ENCODE data around the gene JADE2. TPM values are rescaled to one million over a fixed set of nuclear protein-coding genes. Genes with fewer than 3 reads are reported as not detected.
A peak's percentile ranks its signal among the peaks of the same experiment; 100 is the strongest.

The JADE2 gene
- total and polyA plus RNA-seq, 5 donors = 18.6 to 51.6 (median 46.9) TPM

DNA sequence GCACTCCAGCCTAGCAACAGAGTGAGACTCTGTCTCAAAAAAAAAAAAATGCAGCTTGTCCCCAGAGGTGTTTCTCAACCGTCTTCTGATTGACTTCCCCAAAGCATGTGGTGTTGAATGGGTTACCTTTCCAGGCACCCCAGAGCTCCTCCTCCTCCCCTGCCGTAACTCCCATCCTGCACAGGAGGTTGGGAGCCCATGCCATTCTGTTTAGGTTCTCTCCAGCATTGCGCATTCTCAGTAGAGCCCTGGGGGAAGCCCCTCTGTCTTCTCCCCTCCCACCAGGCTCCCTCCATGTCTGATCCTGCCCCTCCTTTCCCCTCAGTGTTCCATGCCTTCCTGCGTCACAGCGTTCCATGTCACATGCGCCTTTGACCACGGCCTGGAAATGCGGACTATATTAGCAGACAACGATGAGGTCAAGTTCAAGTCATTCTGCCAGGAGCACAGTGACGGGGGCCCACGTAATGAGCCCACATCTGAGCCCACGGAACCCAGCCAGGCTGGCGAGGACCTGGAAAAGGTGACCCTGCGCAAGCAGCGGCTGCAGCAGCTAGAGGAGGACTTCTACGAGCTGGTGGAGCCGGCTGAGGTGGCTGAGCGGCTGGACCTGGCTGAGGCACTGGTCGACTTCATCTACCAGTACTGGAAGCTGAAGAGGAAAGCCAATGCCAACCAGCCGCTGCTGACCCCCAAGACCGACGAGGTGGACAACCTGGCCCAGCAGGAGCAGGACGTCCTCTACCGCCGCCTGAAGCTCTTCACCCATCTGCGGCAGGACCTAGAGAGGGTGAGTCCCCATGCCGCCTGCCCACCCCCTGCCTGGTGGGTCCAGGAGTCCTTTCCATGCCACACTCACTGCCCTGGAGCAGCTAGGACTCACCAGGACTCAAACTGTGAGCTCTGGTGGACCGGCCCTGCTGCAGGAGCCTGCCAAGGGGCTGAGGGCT lies 40.6 kb downstream of the JADE2 start:
- intact Hi-C loops (cut with DNase I) = loop anchor here in 1 of 4 donors (5.0 kb wide), 1 partner anchor 34 kb away; no protein-coding TSS in a partner anchor
- ATAC-seq (no peak), DNase-seq (peak in 1 of 3 donors; percentile 61)
- no peaks in the 10 kb centered on the region for H3K9me3 ChIP-seq (ENCODE audit: control insufficient read depth, low read length)
- 91% methylated on average over 28 of the region's 28 CpGs for WGBS
- H3K27ac ChIP-seq (ENCODE audit: low read length) = no peak overlapping the region
- H3K4me3 ChIP-seq (ENCODE audit: low read length) = no peak overlapping the region
- no peaks in the 10 kb centered on the region for H3K27me3 ChIP-seq (ENCODE audit: control insufficient read depth, insufficient read depth)
- peaks cover 28% of the 10 kb centered on the region for H3K4me1 ChIP-seq (ENCODE audit: control insufficient read depth, insufficient read depth, low read length)

- no peak overlapping the region for H3K27ac ChIP-seq (ENCODE audit: low read length)
- DNase-seq (peak in 1 of 3 donors; percentile 50), ATAC-seq (no peak)
- intact Hi-C loops (cut with DNase I) = loop anchor here in 1 of 4 donors (5.0 kb wide), 1 partner anchor 34 kb away; no protein-coding TSS in a partner anchor
- no peaks in the 10 kb centered on the region for H3K9me3 ChIP-seq (ENCODE audit: control insufficient read depth, low read length)
- 86% methylated on average over 13 of the region's 13 CpGs for WGBS
- H3K4me1 ChIP-seq (ENCODE audit: control insufficient read depth, insufficient read depth, low read length) = peaks cover 28% of the 10 kb centered on the region
- H3K4me3 ChIP-seq (ENCODE audit: low read length) = no peak overlapping the region
- no peaks in the 10 kb centered on the region for H3K27me3 ChIP-seq (ENCODE audit: control insufficient read depth, insufficient read depth)
These were observed 41.3 kb downstream of the JADE2 start for GRCh38 chr5:134566741-134567221.

DNA sequence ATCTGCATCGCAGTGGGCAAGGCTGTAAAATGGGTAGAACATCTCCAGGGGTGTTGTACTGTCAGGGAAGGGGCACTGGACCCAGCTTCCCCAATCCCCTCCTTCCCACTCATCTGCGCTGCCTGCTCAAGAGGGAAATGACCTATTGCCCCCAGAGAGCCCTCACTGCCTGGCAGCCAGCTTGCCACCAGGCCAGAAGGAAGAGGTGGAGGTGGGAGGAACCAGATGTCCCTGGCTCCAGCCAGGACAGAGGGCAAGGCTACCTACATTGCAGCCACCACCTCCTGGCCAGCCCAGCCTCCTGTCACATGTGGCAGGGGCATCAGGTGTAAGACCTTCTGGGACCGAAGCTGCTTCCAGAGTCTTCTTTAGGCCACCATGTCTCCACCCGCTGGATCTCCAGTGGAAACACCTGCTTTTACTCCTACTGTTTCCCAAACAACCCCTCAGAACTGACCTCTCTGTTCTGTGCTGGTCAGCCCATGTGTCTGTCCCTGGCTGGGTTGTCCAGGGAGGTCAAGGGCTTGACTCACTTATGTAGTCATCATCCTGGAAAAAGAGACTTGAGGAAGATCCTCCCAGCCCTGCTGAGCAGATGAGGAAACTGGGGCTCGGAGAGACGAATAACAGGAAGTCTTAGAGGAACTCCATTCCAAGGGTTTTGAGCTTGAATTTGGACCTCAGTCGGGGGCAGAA lies 42.3 kb downstream of the JADE2 start:
- peak; percentile 57 to 88 for ATAC-seq
- 62% methylated on average over 7 of the region's 7 CpGs for WGBS
- intact Hi-C loops (cut with DNase I) = loop anchor here in 1 of 4 donors (5.0 kb wide), 1 partner anchor 35 kb away; no protein-coding TSS in a partner anchor
- peak; percentile 54 to 74 (median 70) for DNase-seq
- no peak overlapping the region for H3K4me3 ChIP-seq (ENCODE audit: low read length)
- H3K4me1 ChIP-seq (ENCODE audit: control insufficient read depth, insufficient read depth, low read length) = peaks cover 24% of the 10 kb centered on the region
- H3K9me3 ChIP-seq (ENCODE audit: control insufficient read depth, low read length) = no peaks in the 10 kb centered on the region
- no peaks in the 10 kb centered on the region for H3K27me3 ChIP-seq (ENCODE audit: control insufficient read depth, insufficient read depth)
- H3K27ac ChIP-seq (ENCODE audit: low read length) = peak overlapping the region; percentile 82

GRCh38 chr5:134568337-134568700 lies 42.8 kb downstream of the JADE2 start:
- 49% methylated on average over 5 of the region's 5 CpGs for whole genome bisulfite sequencing
- no peak for DNase-seq
- intact Hi-C loops (cut with DNase I) = loop anchor here in 1 of 4 donors (5.0 kb wide), 1 partner anchor 36 kb away; no protein-coding TSS in a partner anchor
- Histone ChIP-seq H3K4me1 (ENCODE audit: control insufficient read depth, insufficient read depth, low read length) (peaks cover 24% of the 10 kb centered on the region), H3K9me3 (ENCODE audit: control insufficient read depth, low read length) (no peaks in the 10 kb centered on the region), H3K4me3 (ENCODE audit: low read length) (no peak overlapping the region), H3K27ac (ENCODE audit: low read length) (peak overlapping the region; percentile 82), H3K27me3 (ENCODE audit: control insufficient read depth, insufficient read depth) (no peaks in the 10 kb centered on the region)
- ATAC-seq = peak; percentile 4 to 8

GRCh38 chr5:134568761-134569695 lies 43.6 kb downstream of the JADE2 start:
- intact Hi-C loops (cut with DNase I) = loop anchor here in 1 of 4 donors (5.0 kb wide), 1 partner anchor 37 kb away; no protein-coding TSS in a partner anchor
- no peaks in the 10 kb centered on the region for H3K27me3 ChIP-seq (ENCODE audit: control insufficient read depth, insufficient read depth)
- peaks cover 24% of the 10 kb centered on the region for H3K4me1 ChIP-seq (ENCODE audit: control insufficient read depth, insufficient read depth, low read length)
- H3K4me3 ChIP-seq (ENCODE audit: low read length) = no peak overlapping the region
- peak overlapping the region; percentile 82 for H3K27ac ChIP-seq (ENCODE audit: low read length)
- no peaks in the 10 kb centered on the region for H3K9me3 ChIP-seq (ENCODE audit: control insufficient read depth, low read length)
- WGBS = 38% methylated on average over 24 of the region's 24 CpGs
- DNase-seq = peak; percentile 92 to 95 (median 94)
- peak; percentile 65 for ATAC-seq

GRCh38 chr5:134569758-134570364 lies 44.4 kb downstream of the JADE2 start:
- H3K9me3 ChIP-seq (ENCODE audit: control insufficient read depth, low read length) = no peaks in the 10 kb centered on the region
- H3K4me1 ChIP-seq (ENCODE audit: control insufficient read depth, insufficient read depth, low read length) = peaks cover 24% of the 10 kb centered on the region
- no peak overlapping the region for H3K4me3 ChIP-seq (ENCODE audit: low read length)
- 85% methylated on average over 6 of the region's 6 CpGs for WGBS
- no peaks in the 10 kb centered on the region for H3K27me3 ChIP-seq (ENCODE audit: control insufficient read depth, insufficient read depth)
- ATAC-seq (peak in 1 of 2 donors; percentile 3), DNase-seq (peak in 1 of 3 donors; percentile 55)
- intact Hi-C loops (cut with DNase I) = loop anchor here in 3 of 4 donors (5.0 to 10.0 kb wide), 3 partner anchors 38 to 205 kb away; partner anchors contain the start of gene CDKL3 (in 1 of the 3)
- peak overlapping the region; percentile 78 for H3K27ac ChIP-seq (ENCODE audit: low read length)

DNA sequence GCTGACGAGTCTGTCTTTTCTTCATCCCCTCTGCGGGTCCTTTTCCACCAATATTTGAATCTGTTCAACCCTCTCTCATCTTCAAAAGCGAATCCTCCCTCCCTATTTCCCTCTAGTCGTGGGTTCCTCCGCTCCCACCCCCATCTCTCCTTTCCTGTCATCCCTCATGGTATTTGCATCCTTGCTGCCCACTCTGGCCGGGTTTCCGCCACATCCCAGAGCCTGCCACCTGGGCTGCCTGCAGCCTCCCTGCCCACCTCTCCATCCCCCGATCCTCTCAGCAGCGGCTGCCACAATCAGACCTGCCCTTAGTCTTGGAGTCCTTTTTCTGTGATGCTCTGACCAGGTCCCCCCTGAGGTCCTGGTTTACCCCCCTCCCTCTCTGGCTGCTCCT lies 44.9 kb downstream of the JADE2 start:
- no peak for ATAC-seq
- no peaks in the 10 kb centered on the region for H3K9me3 ChIP-seq (ENCODE audit: control insufficient read depth, low read length)
- H3K4me3 ChIP-seq (ENCODE audit: low read length) = no peak overlapping the region
- H3K4me1 ChIP-seq (ENCODE audit: control insufficient read depth, insufficient read depth, low read length) = peaks cover 24% of the 10 kb centered on the region
- H3K27ac ChIP-seq (ENCODE audit: low read length) = peak overlapping the region; percentile 78
- WGBS = 92% methylated on average over 9 of the region's 9 CpGs
- no peaks in the 10 kb centered on the region for H3K27me3 ChIP-seq (ENCODE audit: control insufficient read depth, insufficient read depth)
- intact Hi-C loops (cut with DNase I) = loop anchor here in 2 of 4 donors (10.0 kb wide), 2 partner anchors 106 to 206 kb away; partner anchors contain the start of gene CDKL3 (in 1 of the 2)
- peak in 1 of 3 donors; percentile 61 for DNase-seq

DNA sequence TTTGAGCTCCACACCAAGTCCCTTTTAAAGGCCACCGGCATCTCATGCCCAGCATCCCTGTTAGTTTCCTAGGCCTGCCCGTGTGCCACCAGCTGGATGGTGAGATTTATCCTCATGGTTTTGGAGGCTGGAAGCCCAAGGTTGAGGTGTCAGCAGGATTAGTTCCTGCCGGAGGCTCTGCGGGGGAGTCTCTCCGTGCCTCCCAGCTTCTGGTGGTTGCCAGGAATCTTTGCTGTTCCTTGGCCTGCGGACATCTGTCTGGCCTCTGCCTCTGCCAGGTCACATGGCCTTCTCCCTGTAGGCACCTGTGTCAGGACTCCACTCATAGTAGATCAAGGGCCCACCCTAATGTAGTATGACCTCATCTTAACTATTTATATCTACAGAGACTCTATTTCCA lies 45.4 kb downstream of the JADE2 start:
- Histone ChIP-seq H3K4me1 (ENCODE audit: control insufficient read depth, insufficient read depth, low read length) (peaks cover 24% of the 10 kb centered on the region), H3K27ac (ENCODE audit: low read length) (peak overlapping the region; percentile 2)
- intact Hi-C loops (cut with DNase I) = loop anchor here in 2 of 4 donors (10.0 kb wide), 2 partner anchors 106 to 206 kb away; partner anchors contain the start of gene CDKL3 (in 1 of the 2)

DNA sequence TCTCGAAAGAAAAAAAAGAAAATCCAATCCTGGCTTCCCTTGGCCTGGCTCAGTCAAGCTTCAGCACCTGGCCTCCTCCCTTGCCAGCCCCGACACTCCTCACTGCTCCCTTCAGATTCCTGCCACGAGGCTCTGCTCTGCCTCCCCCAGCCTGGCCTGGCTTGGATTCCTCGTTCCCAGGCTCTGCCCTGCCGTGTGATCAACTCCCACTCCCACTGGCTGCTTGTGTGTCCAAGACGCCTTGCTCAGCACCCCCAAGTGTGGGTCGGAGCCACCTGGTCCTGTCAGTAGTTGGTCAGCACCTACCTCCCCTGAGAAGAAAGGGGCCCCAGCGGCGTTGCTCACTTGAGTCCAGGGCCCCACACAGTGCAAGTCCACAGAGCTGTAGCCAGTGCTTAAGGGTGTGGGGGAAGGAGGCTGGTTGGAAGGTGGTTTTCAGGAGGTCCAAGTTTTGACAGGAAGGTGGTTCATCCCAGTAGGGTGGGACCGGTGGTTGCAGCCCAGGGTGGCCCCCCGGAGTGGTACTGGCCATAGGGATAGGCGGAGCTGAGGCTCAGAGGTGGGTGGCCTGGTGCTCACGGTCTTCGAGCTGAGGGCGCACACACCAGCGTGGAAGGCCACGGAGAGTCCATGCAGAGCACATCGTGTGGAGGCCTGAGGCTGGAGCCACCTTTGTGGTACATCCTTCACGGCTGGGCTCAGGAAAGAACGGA lies 46.4 kb downstream of the JADE2 start:
- Histone ChIP-seq H3K4me1 (ENCODE audit: control insufficient read depth, insufficient read depth, low read length) (peaks cover 24% of the 10 kb centered on the region), H3K4me3 (ENCODE audit: low read length) (no peak overlapping the region), H3K9me3 (ENCODE audit: control insufficient read depth, low read length) (no peaks in the 10 kb centered on the region), H3K27ac (ENCODE audit: low read length) (no peak overlapping the region), H3K27me3 (ENCODE audit: control insufficient read depth, insufficient read depth) (no peaks in the 10 kb centered on the region)
- intact Hi-C loops (cut with DNase I) = loop anchor here in 2 of 4 donors (10.0 kb wide), 2 partner anchors 107 to 207 kb away; partner anchors contain the start of gene CDKL3 (in 1 of the 2)
- no peak for ATAC-seq
- 89% methylated on average over 20 of the region's 20 CpGs for WGBS
- peak in 1 of 3 donors; percentile 54 for DNase-seq

More for the DNA sequence above, 45.4 kb downstream of the JADE2 start:
- WGBS = 72% methylated on average over 6 of the region's 6 CpGs
- DNase-seq (peak in 1 of 3 donors; percentile 22), ATAC-seq (no peak)
- H3K9me3 ChIP-seq (ENCODE audit: control insufficient read depth, low read length) = no peaks in the 10 kb centered on the region
- no peaks in the 10 kb centered on the region for H3K27me3 ChIP-seq (ENCODE audit: control insufficient read depth, insufficient read depth)
- H3K4me3 ChIP-seq (ENCODE audit: low read length) = no peak overlapping the region

Data from right cardiac atrium (tissue), 5 donors.